ENCODE data around the gene TINAG.

GRCh38 chr6:54274383-54274782, 33.9 kb upstream of the TINAG start:
- TF ChIP-seq CTCF (conservative IDR thresholded peaks at IDR 0.05 in 1 of 2, IDR thresholded peaks at IDR 0.05 in 1 of 2; ENCODE audit: low read depth in 1 of 2, low read length in 2 of 2) (no peak), EZH2 (IDR thresholded peaks at IDR 0.05; ENCODE audit: low read length, missing control alignments) (no peak)
